ENCODE measurements around the gene SLC25A1. TPM values are rescaled to one million over a fixed set of nuclear protein-coding genes. Genes with fewer than 3 reads are reported as not detected.
"Not testable (repeated sequence)": the region's sequence is repeated elsewhere in the genome, so short reads cannot be mapped to it uniquely, and the experiment has no call there.

The SLC25A1 gene
- total and polyA plus RNA-seq, 2 donors (not counting 1 experiment from before 2014, with no cell fraction given): 41.3 to 47.7 TPM

DNA sequence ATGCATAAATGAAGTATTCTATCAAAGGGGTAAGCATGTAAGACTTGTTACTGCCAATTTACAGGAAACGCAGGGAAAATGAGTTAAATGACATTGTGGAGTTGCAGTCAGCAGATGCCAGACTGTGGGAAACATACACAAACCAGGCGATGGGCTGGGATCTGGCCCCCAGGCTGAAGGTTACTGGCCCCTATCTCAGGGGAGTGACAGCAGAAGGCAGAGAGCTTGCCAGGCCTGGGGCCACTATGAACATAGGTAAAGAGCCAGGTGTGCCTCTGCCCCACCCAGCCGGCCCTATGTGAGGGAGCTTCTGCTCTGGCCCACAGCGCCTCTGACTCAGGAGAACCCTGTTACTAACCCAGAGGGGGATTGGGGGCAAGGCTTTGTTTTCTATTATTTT, 26.1 kb upstream of the SLC25A1 start:
- H3K4me2 ChIP-seq (replicated peaks; ENCODE audit: low read depth, low read length, poor library complexity, severe bottlenecking): no peak overlapping the region
- no peak overlapping the region for H3K4me3 Mint-ChIP-seq
- H4K20me1 ChIP-seq (ENCODE audit: control insufficient read depth, insufficient read depth, low read length, poor library complexity, severe bottlenecking): no peaks in the 10 kb centered on the region
- no peaks in the 10 kb centered on the region for H3K79me2 ChIP-seq (ENCODE audit: control insufficient read depth, insufficient read depth, low read length)
- H3K9me3 Mint-ChIP-seq (ENCODE audit: insufficient read depth): no peaks in the 10 kb centered on the region
- intact Hi-C loops (cut with micrococcal nuclease): no loop called here
- peaks cover 0 to 4% (median 0%) of the 10 kb centered on the region in 4 experiments for H3K27me3 ChIP-seq (replicated peaks in 1 of 4; ENCODE audit: control extremely low read depth in 1 of 4, control insufficient read depth in 3 of 4, insufficient read depth in 4 of 4, low read length in 3 of 4)
- H3K9ac ChIP-seq (ENCODE audit: low read length): no peak overlapping the region
- no peak overlapping the region for H2AFZ ChIP-seq (ENCODE audit: insufficient read depth, low read depth, low read length, poor library complexity, severe bottlenecking)
- WGBS (ENCODE audit: insufficient coverage): 95% methylated on average over 3 of the region's 4 CpGs
- CTCF ChIA-PET: no interaction called here
- no peak for DNase-seq
- no peaks in the 10 kb centered on the region for H3K9me3 ChIP-seq (ENCODE audit: control extremely low read depth in 1 of 3, control insufficient read depth in 2 of 3, insufficient read depth in 1 of 3, low read length in 2 of 3)
- TF ChIP-seq CTCF (IDR thresholded peaks at IDR 0.05) (no peak), EZH2 (IDR thresholded peaks at IDR 0.05; ENCODE audit: borderline replicate concordance, insufficient read depth, low read depth, low read length, poor library complexity, severe bottlenecking) (no peak)
- no peaks in the 10 kb centered on the region for H3K4me1 Mint-ChIP-seq
- H3K27ac Mint-ChIP-seq: no peak overlapping the region
- H3K36me3 ChIP-seq (replicated peaks in 1 of 2; ENCODE audit: control extremely low read depth in 1 of 2, control insufficient read depth in 1 of 2, extremely low read depth in 1 of 2, insufficient read depth in 2 of 2, low read length in 1 of 2): no peaks in the 10 kb centered on the region
- POLR2A ChIA-PET: no interaction called here
- peaks cover 15% of the 10 kb centered on the region for H3K27me3 Mint-ChIP-seq
- no peak overlapping the region for H3K27ac ChIP-seq (ENCODE audit: low read length in 2 of 2)
- ATAC-seq (ENCODE audit: low read depth): no peak
- H3K4me1 ChIP-seq (ENCODE audit: control insufficient read depth in 2 of 2, insufficient read depth in 2 of 2, low read length in 2 of 2): no peaks in the 10 kb centered on the region
- H3K4me3 ChIP-seq (ENCODE audit: control extremely low read depth in 1 of 5, extremely low read depth in 1 of 5, insufficient read depth in 1 of 5, low read depth in 2 of 5, low read length in 4 of 5): no peak overlapping the region

GRCh38 chr22:19203834-19204233, 25.3 kb upstream of the SLC25A1 start:
- Histone ChIP-seq H4K20me1 (ENCODE audit: control insufficient read depth, insufficient read depth, low read length, poor library complexity, severe bottlenecking) (no peaks in the 10 kb centered on the region), H3K79me2 (ENCODE audit: control insufficient read depth, insufficient read depth, low read length) (no peaks in the 10 kb centered on the region), H3K9ac (ENCODE audit: low read length) (no peak overlapping the region), H3K4me3 (ENCODE audit: control extremely low read depth in 1 of 5, extremely low read depth in 1 of 5, insufficient read depth in 1 of 5, low read depth in 2 of 5, low read length in 4 of 5) (no peak overlapping the region), H3K36me3 (replicated peaks in 1 of 2; ENCODE audit: control extremely low read depth in 1 of 2, control insufficient read depth in 1 of 2, extremely low read depth in 1 of 2, insufficient read depth in 2 of 2, low read length in 1 of 2) (no peaks in the 10 kb centered on the region), H3K9me3 (ENCODE audit: control extremely low read depth in 1 of 3, control insufficient read depth in 2 of 3, insufficient read depth in 1 of 3, low read length in 2 of 3) (no peaks in the 10 kb centered on the region), H2AFZ (ENCODE audit: insufficient read depth, low read depth, low read length, poor library complexity, severe bottlenecking) (no peak overlapping the region), H3K4me1 (ENCODE audit: control insufficient read depth in 2 of 2, insufficient read depth in 2 of 2, low read length in 2 of 2) (no peaks in the 10 kb centered on the region), H3K27ac (ENCODE audit: low read length in 2 of 2) (no peak overlapping the region), H3K4me2 (replicated peaks; ENCODE audit: low read depth, low read length, poor library complexity, severe bottlenecking) (no peak overlapping the region), H3K27me3 (replicated peaks in 1 of 4; ENCODE audit: control extremely low read depth in 1 of 4, control insufficient read depth in 3 of 4, insufficient read depth in 4 of 4, low read length in 3 of 4) (no peaks in the 10 kb centered on the region)
- WGBS (ENCODE audit: insufficient coverage): 88% methylated on average over 8 of the region's 8 CpGs
- ATAC-seq (ENCODE audit: low read depth) (no peak), DNase-seq (no peak)
- Mint-ChIP-seq H3K4me1 (no peaks in the 10 kb centered on the region), H3K4me3 (no peak overlapping the region), H3K27ac (no peak overlapping the region), H3K27me3 (peaks cover 8% of the 10 kb centered on the region), H3K9me3 (ENCODE audit: insufficient read depth) (no peaks in the 10 kb centered on the region)
- ChIA-PET POLR2A (no interaction called here), CTCF (no interaction called here)
- intact Hi-C loops (cut with micrococcal nuclease): no loop called here
- TF ChIP-seq EZH2 (IDR thresholded peaks at IDR 0.05; ENCODE audit: borderline replicate concordance, insufficient read depth, low read depth, low read length, poor library complexity, severe bottlenecking): no peak
- no peak for TF ChIP-seq CTCF (IDR thresholded peaks at IDR 0.05)

- DNase-seq; H3K27me3 Mint-ChIP-seq; H3K4me1 Mint-ChIP-seq; H3K4me3 ChIP-seq (ENCODE audit: control extremely low read depth in 1 of 5, extremely low read depth in 1 of 5, insufficient read depth in 1 of 5, low read depth in 2 of 5, low read length in 4 of 5); H3K27ac ChIP-seq (ENCODE audit: low read length in 2 of 2); H2AFZ ChIP-seq (ENCODE audit: insufficient read depth, low read depth, low read length, poor library complexity, severe bottlenecking); H3K79me2 ChIP-seq (ENCODE audit: control insufficient read depth, insufficient read depth, low read length); H3K9me3 ChIP-seq (ENCODE audit: control extremely low read depth in 1 of 3, control insufficient read depth in 2 of 3, insufficient read depth in 1 of 3, low read length in 2 of 3); H3K9me3 Mint-ChIP-seq (ENCODE audit: insufficient read depth); CTCF ChIA-PET; H3K36me3 ChIP-seq (replicated peaks in 1 of 2; ENCODE audit: control extremely low read depth in 1 of 2, control insufficient read depth in 1 of 2, extremely low read depth in 1 of 2, insufficient read depth in 2 of 2, low read length in 1 of 2); H3K4me2 ChIP-seq (replicated peaks; ENCODE audit: low read depth, low read length, poor library complexity, severe bottlenecking); H3K27ac Mint-ChIP-seq; H3K9ac ChIP-seq (ENCODE audit: low read length); H3K27me3 ChIP-seq (replicated peaks in 1 of 4; ENCODE audit: control extremely low read depth in 1 of 4, control insufficient read depth in 3 of 4, insufficient read depth in 4 of 4, low read length in 3 of 4); H3K4me1 ChIP-seq (ENCODE audit: control insufficient read depth in 2 of 2, insufficient read depth in 2 of 2, low read length in 2 of 2); POLR2A ChIA-PET; H3K4me3 Mint-ChIP-seq; intact Hi-C loops (cut with micrococcal nuclease); H4K20me1 ChIP-seq (ENCODE audit: control insufficient read depth, insufficient read depth, low read length, poor library complexity, severe bottlenecking); ATAC-seq (ENCODE audit: low read depth): not testable (repeated sequence)
- WGBS (ENCODE audit: insufficient coverage): 91% methylated on average over 3 of the region's 3 CpGs
Measured at GRCh38 chr22:19202799-19203186, 24.3 kb upstream of the SLC25A1 start.
